ENCODE results near the gene TBC1D2B.
"Not testable (repeated sequence)": the region's sequence is repeated elsewhere in the genome, so short reads cannot be mapped to it uniquely, and the experiment has no call there.

The TBC1D2B gene

GRCh38 chr15:77988347-77989295 is 88.9 kb downstream of the TBC1D2B start:
- DNase-seq (ENCODE audit: low read depth, low spot score): no peak

- DNase-seq (ENCODE audit: low read depth, low spot score): not testable (repeated sequence)
Observed at GRCh38 chr15:77987765-77988136, 89.8 kb downstream of the TBC1D2B start.

GRCh38 chr15:77986891-77987764 is 90.4 kb downstream of the TBC1D2B start:
- no peak for DNase-seq (ENCODE audit: low read depth, low spot score)

GRCh38 chr15:77985931-77986480 is 91.5 kb downstream of the TBC1D2B start:
- DNase-seq (ENCODE audit: low read depth, low spot score): no peak

GRCh38 chr15:77985031-77985930 is 92.2 kb downstream of the TBC1D2B start:
- no peak for DNase-seq (ENCODE audit: low read depth, low spot score)

- DNase-seq (ENCODE audit: low read depth, low spot score): no peak
Observed at GRCh38 chr15:77984446-77984861, 93.1 kb downstream of the TBC1D2B start.

- DNase-seq (ENCODE audit: low read depth, low spot score): no peak
Observed at GRCh38 chr15:77983708-77984445, 93.6 kb downstream of the TBC1D2B start.

GRCh38 chr15:77983091-77983707 is 94.3 kb downstream of the TBC1D2B start:
- DNase-seq (ENCODE audit: low read depth, low spot score): no peak

GRCh38 chr15:77982127-77982490 is 95.4 kb downstream of the TBC1D2B start:
- DNase-seq (ENCODE audit: low read depth, low spot score): no peak

GRCh38 chr15:77981281-77982126 is 96.0 kb downstream of the TBC1D2B start:
- no peak for DNase-seq (ENCODE audit: low read depth, low spot score)

- not testable (repeated sequence) for DNase-seq (ENCODE audit: low read depth, low spot score)
Observed at GRCh38 chr15:77980674-77981073, 96.8 kb downstream of the TBC1D2B start.

GRCh38 chr15:77980098-77980497 is 97.4 kb downstream of the TBC1D2B start:
- no peak for DNase-seq (ENCODE audit: low read depth, low spot score)

- not testable (repeated sequence) for DNase-seq (ENCODE audit: low read depth, low spot score)
Observed at GRCh38 chr15:77979157-77979556, 98.4 kb downstream of the TBC1D2B start.

- not testable (repeated sequence) for DNase-seq (ENCODE audit: low read depth, low spot score)
Observed at GRCh38 chr15:77978759-77979145, 98.8 kb downstream of the TBC1D2B start.

- not testable (repeated sequence) for DNase-seq (ENCODE audit: low read depth, low spot score)
Observed at GRCh38 chr15:77977903-77978758, 99.4 kb downstream of the TBC1D2B start.

- not testable (repeated sequence) for DNase-seq (ENCODE audit: low read depth, low spot score)
Observed at GRCh38 chr15:77976760-77977525, 100.6 kb downstream of the TBC1D2B start.

- not testable (repeated sequence) for DNase-seq (ENCODE audit: low read depth, low spot score)
Observed at GRCh38 chr15:77976095-77976450, 101.4 kb downstream of the TBC1D2B start.

All from brain pericyte (primary cell).